Coronary artery (tissue), 2 donors: ENCODE data around the gene NME2.
A peak's percentile ranks its signal among the peaks of the same experiment; 100 is the strongest.

ENCODE experiments used
- DNase-seq: peaks from one replicate; pipeline ENCODE4 v3.0.0-alpha.2; 2017; ENCODE audit warnings: low spot score
- H3K27ac ChIP-seq, 2 donors: fragments of 200-600 bp; sonication (generic); one replicate each; pipeline ENCODE4 v1.5.1; 2016 to 2019
- H3K4me3 ChIP-seq: fragments of 200-600 bp; sonication (generic); 2 replicates; pipeline ENCODE4 v1.5.1; 2016; ENCODE audit warnings: mild to moderate bottlenecking, moderate library complexity
- TF ChIP-seq, protein P1 (sequence below): fragments of 200-600 bp; sonication (generic); IDR thresholded peaks from one replicate; pipeline ENCODE4 v1.5.1; 2019; ENCODE audit warnings: antibody characterized with exemption

Gene NME2

DNA sequence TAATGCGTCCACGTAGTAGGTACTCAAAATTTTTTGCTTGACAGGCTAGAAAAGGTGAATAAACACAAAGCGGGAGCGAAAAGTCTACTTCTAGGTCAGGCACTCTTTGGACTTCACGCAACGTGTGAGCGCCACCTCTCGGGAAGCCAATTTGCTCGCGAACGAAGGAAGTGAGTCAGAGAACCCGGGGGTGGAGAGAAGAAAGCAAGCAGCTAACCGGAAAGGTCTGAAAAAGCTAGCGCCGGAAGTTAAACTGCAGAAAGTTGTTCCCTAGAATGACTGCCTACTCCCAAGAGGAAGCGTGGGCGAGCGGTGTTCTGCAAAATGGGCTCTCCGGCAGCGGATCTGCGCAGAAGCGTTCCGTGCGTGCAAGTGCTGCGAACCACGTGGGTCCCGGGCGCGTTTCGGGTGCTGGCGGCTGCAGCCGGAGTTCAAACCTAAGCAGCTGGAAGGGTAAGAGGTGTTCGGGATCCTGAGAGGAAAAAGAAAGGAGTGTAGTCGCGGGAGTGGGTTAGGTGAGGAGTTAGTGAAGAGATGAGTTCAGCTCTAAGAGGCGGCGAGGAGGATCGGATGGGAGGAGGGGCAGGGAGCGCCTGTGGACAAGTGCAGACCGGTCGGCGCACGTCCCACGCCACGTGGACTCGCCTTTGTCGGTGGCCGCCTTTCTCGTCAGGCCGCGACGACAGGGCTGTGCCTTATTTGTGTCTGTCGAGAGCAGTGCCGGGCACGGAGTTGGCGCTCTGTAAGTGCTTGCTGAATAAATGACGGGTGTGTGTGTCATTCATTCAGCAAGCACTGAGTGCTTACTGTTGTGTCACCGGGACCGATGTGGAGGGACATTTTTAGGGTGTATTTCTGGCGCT is 12.8 kb upstream of the NME2 start, which contains the start of gene NME1:
NME1 (plus strand) TSS at position 350 of the 863 bp plus-strand sequence. CDS start 2,096 bp downstream, outside the sequence.
- DNase-seq: peak; percentile 98
- TF ChIP-seq, protein P1, sequence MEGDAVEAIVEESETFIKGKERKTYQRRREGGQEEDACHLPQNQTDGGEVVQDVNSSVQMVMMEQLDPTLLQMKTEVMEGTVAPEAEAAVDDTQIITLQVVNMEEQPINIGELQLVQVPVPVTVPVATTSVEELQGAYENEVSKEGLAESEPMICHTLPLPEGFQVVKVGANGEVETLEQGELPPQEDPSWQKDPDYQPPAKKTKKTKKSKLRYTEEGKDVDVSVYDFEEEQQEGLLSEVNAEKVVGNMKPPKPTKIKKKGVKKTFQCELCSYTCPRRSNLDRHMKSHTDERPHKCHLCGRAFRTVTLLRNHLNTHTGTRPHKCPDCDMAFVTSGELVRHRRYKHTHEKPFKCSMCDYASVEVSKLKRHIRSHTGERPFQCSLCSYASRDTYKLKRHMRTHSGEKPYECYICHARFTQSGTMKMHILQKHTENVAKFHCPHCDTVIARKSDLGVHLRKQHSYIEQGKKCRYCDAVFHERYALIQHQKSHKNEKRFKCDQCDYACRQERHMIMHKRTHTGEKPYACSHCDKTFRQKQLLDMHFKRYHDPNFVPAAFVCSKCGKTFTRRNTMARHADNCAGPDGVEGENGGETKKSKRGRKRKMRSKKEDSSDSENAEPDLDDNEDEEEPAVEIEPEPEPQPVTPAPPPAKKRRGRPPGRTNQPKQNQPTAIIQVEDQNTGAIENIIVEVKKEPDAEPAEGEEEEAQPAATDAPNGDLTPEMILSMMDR: no peak
- H3K4me3 ChIP-seq: peak within 1 kb of the TSS; percentile 73
- peak within 1 kb of the TSS; percentile 83 to 85 for H3K27ac ChIP-seq

- no peak for DNase-seq
- no peak overlapping the region for H3K27ac ChIP-seq
- TF ChIP-seq, protein P1: no peak
- peak overlapping the region; percentile 73 for H3K4me3 ChIP-seq
Measured at GRCh38 chr17:51154176-51154575, 12.0 kb upstream of the NME2 start.

DNA sequence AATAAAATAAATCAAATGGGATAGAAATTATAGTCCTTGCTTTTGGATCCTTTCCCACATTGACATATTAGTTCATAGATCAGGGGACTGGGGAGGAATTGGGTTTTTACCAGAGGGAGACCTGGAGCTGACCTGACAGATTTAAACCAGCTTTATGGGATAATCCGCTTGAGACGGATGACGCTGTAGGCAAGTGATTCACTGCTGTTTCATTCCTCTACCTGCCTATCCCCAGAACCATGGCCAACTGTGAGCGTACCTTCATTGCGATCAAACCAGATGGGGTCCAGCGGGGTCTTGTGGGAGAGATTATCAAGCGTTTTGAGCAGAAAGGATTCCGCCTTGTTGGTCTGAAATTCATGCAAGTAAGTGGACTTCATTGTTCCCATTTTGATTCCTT is 10.8 kb upstream of the NME2 start:
- no peak overlapping the region for H3K4me3 ChIP-seq
- TF ChIP-seq, protein P1: no peak
- no peak overlapping the region for H3K27ac ChIP-seq
- DNase-seq: no peak

GRCh38 chr17:51159604-51160003 is 6.6 kb upstream of the NME2 start:
- TF ChIP-seq, protein P1: no peak
- DNase-seq: no peak
- no peak overlapping the region for H3K4me3 ChIP-seq
- H3K27ac ChIP-seq: no peak overlapping the region

GRCh38 chr17:51161541-51161940 is 4.7 kb upstream of the NME2 start:
- DNase-seq: no peak

GRCh38 chr17:51164911-51165679 is 1.1 kb upstream of the NME2 start:
- TF ChIP-seq, protein P1: no peak
- Histone ChIP-seq H3K27ac (peak overlapping the region; percentile 92 to 93), H3K4me3 (peak overlapping the region; percentile 88)
- DNase-seq: no peak

More at GRCh38 chr17:51161541-51161940, 4.7 kb upstream of the NME2 start:
- no peak overlapping the region for H3K4me3 ChIP-seq
- TF ChIP-seq, protein P1: no peak
- H3K27ac ChIP-seq: no peak overlapping the region
